GM18502 (cell line): ENCODE data around the gene P2RY2.
"Not testable (repeated sequence)": the region's sequence is repeated elsewhere in the genome, so short reads cannot be mapped to it uniquely, and the experiment has no call there.

Experiments
- ATAC-seq: cut with Tn5 transposase; IDR thresholded peaks from one replicate; pipeline ENCODE4 v1.9.1; 2021; ENCODE audit warnings: mild to moderate bottlenecking; ENCODE audit not compliant: unreplicated experiment, poor library complexity

P2RY2 gene

GRCh38 chr11:73225001-73225686 is 7.1 kb downstream of the P2RY2 start:
- ATAC-seq = no peak

GRCh38 chr11:73225851-73226250 is 7.8 kb downstream of the P2RY2 start:
- no peak for ATAC-seq

- ATAC-seq = no peak
Measured at GRCh38 chr11:73226297-73227006, 8.4 kb downstream of the P2RY2 start.

GRCh38 chr11:73227571-73228211 is 9.6 kb downstream of the P2RY2 start:
- no peak for ATAC-seq

GRCh38 chr11:73228268-73229134 is 10.4 kb downstream of the P2RY2 start:
- ATAC-seq = no peak

DNA sequence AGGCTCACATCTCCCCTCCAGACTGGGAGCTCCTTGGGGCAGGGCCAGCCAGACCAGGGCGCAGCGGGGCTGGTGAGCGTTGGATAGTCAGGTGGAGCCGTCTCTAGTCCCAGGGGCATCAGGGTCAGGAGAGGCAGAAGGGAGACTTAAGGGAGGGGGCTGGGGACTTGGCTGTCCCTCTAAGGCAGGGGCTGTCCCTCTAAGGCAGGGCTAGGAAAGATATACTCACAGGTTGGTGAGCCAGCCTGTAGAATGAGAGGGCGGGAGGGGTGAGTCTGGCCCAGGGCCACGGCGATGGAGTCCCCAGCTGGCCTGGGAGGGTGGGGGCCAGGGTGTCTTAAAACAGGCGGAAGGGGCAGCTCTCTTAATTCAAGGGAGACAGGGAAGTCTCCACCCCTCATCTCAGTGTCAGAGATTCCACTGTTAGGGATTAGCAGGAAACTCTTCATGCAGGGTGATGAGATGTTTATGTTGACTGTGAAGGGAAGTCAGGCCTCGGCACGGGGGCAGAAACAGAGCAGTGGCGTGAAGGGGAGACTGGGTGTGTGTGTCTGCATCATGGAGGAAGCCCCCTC is 11.3 kb downstream of the P2RY2 start:
- ATAC-seq = no peak

DNA sequence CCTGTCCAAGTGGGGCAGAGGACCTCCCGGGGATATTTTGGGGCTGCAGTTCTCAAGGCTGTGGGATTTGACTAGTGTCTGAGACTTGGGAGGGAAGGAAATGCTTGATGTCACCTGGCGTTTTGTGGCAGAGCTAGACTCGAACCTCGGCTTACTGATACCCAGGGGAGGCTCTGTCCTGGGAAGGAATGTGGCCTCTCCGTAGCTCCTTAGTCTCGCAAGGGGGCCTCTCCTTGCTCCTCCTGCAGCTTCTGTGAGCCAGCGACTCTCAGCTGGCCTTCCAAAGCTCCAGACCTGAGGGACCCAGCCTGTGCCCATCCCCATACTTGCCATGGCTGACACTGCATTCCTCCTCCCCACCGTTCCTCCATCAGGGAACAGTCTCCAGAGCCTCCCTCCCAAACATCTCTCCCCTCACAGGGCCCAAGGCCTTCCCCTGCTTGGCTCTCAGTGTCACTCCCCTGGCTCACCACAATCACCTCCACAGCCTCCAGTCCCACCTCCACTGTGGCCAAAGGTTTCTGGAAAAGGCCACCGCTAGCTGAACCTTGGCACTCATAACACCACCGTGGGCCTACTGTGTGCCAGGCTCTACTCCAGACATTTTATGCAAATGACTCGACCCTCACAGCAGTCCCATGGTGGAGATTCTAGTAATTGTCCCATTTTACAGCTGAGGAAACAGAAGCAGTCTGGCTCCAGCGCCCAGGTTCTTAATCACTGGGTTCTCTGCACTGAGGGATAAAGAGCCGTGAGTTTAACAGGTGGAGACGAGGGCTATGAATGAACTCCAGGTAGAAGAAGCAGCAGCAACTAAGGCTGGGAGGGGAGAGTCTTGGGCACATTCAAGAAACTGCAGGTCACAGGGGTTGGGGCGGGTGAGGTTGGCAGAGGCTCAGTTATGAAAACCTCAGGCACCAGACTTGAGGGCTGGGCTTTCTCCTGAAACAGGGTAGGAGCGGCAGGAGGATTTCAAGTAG is 12.1 kb downstream of the P2RY2 start:
- no peak for ATAC-seq

DNA sequence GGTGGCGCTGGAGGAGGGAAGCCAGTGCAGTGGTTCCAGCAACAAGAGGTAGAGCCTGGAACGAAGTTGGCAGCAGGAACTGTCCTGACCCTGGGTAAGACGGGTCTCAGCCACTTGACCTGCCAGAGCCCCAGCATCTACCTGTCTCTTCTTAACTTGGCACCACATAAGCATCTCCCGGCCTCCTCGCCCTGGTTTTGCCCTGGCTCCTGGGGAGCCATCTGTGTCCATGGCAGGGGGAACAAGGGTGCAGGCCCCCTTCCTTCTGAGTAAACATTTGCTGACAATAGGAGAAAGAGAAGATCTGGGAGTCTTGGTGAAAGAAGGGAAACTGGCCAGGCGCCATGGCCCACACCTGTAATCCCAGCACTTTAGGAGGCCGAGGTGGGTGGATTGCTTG is 12.8 kb downstream of the P2RY2 start:
- ATAC-seq = no peak

DNA sequence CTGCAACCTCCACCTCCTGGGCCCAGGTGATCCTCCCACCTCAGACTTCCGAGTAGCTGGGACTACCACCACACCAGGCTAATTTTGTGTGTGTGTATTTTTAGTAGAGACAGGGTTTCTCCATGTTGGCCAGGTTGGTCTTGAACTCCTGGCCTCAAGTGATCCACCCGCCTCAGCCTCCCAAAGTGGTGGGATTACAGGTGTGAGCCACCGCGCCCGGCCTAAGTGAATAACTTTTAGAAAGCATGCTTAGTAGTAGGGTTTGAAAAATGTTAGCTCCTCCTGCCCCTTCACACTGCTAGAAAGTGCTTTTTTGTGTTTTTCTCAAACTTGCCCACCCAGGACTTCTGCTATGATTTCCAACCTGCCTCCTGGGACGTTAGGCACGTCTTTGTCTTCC is 14.4 kb downstream of the P2RY2 start:
- ATAC-seq = not testable (repeated sequence)

DNA sequence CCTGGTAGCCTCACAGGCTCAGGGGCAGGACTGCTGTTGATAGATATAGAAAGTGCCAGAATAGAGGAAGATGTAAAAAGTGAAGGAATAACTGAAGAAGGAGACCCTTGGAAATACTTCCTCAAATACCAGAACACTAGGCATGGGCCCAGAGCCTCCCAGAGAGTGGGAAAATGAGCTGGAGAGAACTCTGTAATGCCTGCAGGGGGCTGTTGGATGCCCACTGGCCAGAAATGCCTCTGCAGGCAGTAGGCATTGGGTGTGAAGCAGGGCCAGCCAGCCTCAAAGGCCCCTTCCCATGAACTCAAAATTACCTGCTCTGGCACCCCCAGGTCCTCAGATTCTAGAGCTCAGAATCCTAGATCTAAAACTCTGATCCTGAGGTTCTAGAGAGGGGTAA is 15.1 kb downstream of the P2RY2 start:
- no peak for ATAC-seq

- no peak for ATAC-seq
Measured at GRCh38 chr11:73233692-73234470, 15.8 kb downstream of the P2RY2 start.

DNA sequence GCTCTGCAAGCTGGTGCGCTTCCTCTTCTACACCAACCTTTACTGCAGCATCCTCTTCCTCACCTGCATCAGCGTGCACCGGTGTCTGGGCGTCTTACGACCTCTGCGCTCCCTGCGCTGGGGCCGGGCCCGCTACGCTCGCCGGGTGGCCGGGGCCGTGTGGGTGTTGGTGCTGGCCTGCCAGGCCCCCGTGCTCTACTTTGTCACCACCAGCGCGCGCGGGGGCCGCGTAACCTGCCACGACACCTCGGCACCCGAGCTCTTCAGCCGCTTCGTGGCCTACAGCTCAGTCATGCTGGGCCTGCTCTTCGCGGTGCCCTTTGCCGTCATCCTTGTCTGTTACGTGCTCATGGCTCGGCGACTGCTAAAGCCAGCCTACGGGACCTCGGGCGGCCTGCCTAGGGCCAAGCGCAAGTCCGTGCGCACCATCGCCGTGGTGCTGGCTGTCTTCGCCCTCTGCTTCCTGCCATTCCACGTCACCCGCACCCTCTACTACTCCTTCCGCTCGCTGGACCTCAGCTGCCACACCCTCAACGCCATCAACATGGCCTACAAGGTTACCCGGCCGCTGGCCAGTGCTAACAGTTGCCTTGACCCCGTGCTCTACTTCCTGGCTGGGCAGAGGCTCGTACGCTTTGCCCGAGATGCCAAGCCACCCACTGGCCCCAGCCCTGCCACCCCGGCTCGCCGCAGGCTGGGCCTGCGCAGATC is 16.5 kb downstream of the P2RY2 start:
- no peak for ATAC-seq

GRCh38 chr11:73235236-73235786 is 17.2 kb downstream of the P2RY2 start:
- no peak for ATAC-seq

DNA sequence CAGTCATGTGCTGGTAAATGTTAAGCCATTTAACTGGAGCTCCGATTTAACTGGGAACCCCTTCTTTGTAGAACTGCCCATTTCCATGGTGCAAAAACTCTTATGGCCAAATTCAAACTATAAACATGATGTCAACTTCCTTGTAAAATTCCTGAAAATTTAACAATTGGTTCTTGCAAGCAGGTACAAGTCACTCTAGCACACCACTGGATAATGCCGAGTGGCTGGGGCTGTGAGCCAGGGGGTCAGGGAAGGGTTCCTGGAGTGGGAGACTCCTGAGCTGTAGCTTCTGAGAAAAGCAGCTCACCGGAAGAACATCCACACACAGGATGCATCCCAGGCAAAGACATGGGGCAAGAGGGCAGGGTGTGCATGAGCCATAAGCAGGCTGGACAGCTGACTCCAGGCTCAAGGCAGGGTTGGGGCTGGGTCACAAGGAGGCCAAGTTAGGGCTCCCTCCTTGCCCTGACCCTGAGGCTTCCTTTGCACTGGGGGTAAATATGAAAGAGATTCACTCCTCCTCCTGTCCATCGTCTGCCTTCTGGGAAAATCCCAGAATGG is 18.2 kb downstream of the P2RY2 start:
- no peak for ATAC-seq

GRCh38 chr11:73236854-73237253 is 18.8 kb downstream of the P2RY2 start:
- no peak for ATAC-seq

DNA sequence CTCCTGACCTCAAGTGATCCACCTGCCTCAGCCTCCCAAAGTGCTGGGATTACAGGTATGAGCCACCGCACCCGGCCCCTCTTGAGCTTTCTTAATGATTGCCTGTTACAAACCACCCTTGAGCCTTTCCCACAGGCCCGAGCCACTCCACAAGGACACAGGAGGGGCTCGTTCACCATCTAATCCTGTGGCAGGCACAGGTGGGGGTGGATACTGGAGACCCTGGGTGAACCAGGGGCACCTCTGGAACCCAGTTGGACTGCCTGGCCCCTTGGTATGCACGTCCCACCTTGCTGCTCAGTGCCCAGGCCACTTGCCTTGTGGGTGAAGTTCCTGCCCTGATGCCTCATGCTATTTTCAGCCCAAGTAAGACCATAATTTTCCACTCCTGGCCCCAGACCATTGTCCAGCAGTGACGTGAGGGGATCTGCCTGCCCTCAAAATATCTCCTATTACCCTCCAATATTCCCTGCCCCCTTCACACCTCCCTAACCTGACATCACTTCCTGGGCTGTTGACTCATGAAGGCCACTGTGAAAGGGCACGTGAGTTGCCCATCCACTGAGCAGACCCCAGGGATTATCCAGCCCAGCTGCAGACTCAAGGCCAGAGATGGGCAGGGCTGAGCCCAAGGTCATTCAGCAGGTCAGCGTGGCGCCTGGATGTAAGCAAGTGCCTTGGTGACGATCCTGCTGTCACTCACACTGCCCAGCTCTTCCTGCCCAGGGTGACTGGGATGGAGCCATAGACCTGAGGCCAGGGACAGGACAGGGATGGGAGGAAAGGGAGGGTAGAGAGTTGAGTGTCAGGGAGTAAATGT is 19.6 kb downstream of the P2RY2 start:
- ATAC-seq = no peak
